GM15510 (cell line): ENCODE measurements around the gene TAOK3.

ENCODE experiments used
- POLR2A ChIP-seq: IDR thresholded peaks from 3 replicates; pipeline ENCODE4 v1.6.1; 2011; ENCODE audit warnings: borderline replicate concordance; ENCODE audit not compliant: insufficient read length; ENCODE audit errors: extremely low read depth

The TAOK3 gene

DNA sequence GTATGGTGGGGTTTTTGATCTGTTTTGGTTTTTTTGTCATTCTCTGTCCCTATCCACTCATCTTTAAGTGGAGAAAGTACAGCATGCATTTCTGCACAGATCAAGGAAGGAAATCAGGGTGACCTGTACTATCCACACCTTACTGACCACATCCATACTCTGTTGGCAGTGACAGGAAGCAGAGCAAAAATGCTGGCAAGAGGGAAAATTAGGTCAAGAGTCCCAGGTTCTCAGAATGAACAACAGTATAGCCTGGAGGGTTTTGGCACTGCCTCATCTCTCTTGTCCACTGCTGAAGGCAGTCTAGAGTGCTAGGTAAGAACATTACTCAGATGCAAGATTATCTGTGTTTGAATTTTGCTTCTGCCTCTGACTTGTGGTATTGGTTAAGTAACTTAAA, 70.7 kb downstream of the TAOK3 start:
- no peak for TF ChIP-seq POLR2A

DNA sequence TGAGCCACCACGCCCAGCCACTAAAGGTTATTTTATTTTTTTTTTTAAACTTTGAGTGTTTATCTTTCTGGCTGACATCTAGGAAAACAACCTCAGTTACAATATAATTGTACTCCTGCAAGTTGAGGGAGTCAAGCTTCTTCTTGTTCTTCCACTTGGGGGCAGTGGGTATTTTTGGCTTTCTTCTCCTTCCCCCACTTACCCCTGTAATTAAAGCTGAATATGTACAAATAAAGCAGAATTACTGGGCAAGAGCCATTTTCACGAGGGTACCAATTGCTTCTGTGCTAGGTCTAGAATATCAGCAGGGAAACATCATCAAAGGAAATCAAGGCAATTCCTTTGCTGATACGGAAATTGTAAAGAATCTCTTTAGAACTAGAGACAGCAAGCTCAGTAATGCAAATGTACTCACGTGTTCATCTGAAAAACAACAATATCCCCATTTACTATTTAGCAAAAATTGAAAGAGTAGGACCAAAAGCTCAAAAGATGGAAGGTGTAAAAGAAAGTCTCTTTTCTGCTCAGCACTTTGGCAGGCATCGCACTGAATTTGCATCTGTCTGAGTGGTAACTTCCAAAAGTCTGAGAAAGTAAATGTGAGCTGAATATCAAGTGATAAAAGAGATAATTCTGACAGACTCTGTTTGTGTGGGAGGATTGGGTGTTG, 72.8 kb downstream of the TAOK3 start:
- no peak for TF ChIP-seq POLR2A

DNA sequence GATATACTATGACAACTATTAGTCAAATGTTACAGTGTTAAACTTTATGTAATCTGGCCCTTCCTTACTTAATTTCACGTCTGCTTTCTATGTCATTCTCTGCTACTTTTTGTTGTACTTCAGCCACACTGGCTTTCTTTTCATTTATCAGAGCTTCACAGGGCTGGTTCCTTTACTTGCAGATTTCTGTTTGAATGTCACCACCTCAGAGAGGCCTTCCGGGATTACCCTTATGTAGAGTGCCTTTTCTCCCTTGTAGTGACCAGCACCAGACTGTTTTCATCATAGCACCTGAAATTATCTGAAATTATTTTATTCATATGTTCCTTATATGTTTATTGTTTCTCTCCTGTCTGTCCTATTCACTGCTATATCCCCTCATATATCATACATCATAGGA, 75.4 kb downstream of the TAOK3 start:
- TF ChIP-seq POLR2A: no peak

DNA sequence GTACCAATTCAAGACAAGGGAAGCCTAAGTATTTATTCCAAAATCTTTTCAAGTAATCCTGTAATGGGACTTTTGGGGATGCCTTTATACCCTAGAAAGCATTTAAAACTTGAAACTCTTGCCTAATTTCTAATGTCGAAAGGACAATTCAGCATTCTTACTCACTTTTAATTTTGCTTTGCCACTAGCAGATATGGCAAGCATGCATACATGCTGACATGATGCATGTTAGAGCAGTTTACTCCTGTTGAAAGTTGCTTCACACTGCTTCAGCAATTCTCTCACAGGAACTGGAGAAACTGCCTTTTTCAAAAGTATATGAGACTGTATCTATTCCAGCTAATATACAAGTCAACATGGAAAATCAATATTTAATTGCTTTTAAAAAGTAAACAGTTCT, 79.9 kb downstream of the TAOK3 start:
- no peak for TF ChIP-seq POLR2A

DNA sequence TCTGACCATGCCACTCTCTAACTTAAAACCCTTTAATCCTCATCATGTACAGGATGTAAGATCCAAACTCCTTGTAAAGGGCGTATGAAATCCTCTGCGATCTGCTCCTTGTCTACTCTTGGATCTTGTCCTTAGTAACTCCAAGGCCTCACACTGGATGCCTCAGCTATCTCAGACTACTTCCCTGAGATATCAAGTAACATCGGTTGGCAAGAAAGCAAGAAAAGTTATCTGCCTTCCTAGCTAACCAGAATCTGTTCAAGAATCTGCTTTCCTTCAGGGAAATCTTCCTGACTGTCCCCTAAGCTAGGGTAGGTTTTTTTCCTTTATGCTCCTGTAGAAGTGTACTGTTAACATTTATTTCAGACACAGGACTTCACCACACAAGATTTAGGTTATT, 82.6 kb downstream of the TAOK3 start:
- TF ChIP-seq POLR2A: no peak

DNA sequence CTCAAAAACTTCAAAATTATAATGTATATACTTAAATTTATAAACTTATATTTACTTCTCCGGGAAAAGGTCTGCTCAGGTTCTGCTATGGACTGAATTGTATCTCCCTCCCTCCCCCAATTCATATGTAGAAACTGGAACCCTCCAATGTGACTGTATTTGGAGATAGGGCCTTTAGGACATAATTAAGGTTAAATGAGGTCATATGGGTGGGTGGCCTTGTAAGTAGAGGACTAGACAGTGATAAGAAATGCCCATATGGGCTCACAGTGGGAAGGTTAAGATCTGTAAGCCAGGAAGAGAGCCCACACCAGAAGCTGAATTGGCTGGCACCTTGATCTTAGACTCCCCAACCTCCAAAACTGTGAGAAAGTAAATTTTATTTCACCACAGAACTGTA, 84.5 kb downstream of the TAOK3 start:
- TF ChIP-seq POLR2A: no peak

DNA sequence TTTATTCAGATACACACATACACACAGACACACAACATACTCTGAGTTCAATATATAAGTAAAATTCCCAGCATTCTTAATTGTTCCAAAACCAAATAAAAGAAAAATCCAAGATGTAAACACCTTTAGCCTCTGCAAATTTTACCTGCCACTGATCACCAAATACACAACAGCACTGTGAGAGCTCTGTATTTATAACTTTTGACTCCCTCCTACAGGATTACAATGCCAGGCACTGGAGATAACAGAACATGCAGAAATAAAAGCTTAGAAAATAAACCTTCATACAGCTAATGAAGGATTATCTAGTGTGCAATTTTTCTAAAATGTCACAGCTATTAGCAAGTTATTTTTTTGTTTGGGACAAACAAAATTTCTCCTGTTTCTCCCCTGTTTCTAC, 85.0 kb downstream of the TAOK3 start:
- TF ChIP-seq POLR2A: no peak

DNA sequence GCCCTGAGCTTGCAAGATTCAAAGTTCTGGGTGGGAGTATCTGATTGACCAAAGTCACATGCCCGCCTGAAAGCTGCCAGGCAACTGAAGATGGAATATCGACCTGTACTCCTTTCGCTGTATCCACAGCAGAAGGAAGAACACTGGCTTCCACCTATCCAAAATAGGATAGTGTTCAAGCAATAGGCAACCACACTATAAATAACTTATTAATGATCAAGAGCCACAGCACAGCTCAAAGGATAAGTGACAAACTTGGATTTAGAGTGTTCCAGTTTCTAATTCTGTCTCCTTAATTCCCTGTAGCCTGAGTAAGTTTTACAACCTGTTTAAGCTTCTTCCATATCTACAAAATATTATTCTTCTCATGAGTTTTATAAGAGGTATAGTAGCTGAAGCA, 89.9 kb downstream of the TAOK3 start:
- TF ChIP-seq POLR2A: no peak

DNA sequence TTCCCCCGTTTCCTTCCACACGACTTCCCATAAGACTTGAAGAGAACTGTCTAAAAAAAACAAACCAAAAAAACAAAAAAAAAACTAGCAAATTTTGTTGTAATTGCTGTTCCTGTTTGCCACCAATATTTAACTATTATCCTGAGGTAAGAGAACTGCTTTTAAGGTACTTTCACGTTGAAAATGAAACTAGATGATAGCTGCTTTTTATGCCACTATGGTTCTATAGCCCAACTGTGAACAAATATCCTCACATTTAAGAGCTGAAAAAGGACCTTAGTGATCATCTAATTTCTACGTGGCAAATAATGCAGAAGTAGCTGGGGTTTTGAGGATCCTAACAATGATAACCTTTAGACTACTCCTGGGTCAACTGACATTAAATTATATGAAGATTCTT, 98.6 kb downstream of the TAOK3 start:
- no peak for TF ChIP-seq POLR2A

DNA sequence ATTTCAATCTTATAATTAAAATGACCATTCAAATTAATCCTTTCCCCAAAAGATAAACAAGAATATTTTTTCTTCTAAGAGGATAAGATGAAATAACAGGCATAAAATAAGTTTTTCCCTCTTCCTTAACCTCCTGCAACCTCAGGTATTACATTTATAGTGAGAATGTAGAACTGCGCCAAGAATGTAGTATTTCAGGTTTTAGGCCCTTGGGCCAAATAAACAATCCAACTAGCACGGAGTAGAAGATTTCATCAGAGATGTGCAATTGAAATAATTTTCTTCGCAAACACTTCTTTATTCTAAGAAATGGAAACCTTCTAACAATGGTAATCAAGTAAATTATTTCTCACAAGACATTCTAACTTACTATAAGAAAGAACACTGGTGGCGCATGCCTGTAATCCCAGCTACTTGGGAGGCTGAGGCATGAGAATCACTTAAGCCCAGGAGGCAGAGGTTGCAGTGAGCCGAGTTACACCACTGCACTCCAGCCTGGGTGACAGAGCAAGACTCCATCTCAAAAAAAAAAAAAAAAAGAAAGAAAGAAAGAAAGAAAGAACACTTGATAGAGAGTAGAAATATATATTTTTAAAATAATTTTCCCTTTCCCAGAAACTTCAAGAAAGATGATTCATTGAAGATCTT, 100.8 kb downstream of the TAOK3 start:
- no peak for TF ChIP-seq POLR2A

DNA sequence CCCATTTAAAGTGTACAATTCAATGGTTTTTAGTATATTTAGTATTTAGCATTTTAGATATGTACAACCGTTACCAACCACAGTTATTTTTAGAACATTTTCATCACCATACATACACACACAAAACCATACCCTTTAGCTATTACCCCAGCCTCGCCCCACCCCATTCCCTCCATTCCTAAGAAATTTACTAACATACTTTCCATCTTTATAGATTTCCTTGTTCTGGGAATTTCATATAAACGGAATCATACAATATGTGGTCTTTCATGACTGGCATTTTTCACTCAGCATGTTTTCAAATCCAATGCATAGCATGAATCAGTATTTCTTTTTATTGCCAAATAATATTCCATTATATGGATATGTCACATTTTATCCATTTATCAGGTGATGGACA, 101.5 kb downstream of the TAOK3 start:
- TF ChIP-seq POLR2A: no peak

DNA sequence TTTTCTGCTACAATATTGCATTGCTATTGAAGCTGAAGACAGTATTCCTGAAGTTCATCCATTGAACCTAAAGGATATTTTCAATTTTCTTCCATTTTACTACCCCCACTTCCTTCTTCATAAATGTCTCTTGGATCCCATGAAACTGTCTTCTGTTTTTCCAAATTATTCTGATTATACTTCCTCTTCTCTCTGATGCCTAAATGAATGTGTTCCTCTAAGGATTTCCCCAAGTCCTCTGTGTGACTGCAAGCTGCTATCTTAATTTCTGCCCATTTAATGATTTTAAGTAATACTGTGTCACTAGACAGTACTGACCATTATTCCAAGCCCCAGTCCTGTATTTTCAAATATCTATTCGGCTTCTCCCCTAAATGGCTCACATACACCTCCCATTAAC, 102.9 kb downstream of the TAOK3 start:
- no peak for TF ChIP-seq POLR2A

DNA sequence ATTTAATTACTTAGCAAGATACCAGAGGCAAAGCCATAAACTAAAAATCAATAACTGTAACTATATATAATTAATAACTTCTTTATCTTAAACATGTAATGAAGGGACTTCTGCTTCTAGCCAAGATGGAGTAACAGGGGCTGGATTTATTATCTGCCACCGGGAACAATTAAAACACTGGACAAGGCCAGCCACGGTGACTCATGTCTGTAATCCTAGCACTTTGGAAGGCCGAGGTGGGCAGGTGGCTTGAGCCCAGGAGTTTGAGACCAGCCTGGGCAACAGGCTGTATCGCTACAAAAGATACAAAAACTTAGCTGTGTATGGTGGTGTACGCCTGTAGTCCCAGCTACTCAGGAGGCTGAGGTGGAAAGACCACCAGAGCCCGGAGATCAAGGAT, 113.6 kb downstream of the TAOK3 start:
- TF ChIP-seq POLR2A: no peak

DNA sequence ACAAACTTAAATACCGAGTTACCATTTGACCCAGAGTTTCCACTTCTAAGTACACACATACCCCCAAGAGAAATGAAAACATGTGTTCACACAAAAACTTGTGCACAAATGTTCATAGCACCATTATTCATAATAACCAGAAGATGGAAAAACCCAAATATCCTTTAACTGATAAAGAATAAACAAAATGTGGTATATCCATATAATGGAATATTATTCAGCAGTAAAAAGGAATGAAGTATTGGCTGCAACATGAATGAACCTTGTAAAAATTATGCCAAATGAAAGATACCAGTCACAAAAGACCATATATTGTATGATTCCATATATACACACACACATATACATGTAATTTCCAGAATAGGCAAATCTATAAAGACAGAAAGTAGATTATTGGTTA, 116.4 kb downstream of the TAOK3 start:
- TF ChIP-seq POLR2A: no peak

DNA sequence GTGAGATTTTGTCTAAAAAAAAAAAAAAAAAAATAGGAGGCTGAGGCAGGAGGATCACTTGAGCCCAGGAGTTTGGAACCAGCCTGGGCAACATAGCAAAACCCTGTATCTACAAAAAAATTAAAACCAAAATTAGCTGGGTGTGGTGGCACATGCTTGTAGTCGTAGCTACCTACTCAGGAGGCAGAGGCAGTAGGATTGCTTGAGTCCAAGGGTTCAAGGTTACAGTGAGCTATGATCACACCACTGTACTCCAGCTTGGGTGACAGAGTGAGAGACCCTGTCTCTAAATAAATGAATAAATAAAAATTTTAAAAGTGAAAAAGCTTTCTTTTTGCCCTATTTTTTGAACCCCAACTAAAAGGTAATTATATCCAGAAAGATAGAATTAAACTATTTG, 123.2 kb downstream of the TAOK3 start:
- TF ChIP-seq POLR2A: no peak

DNA sequence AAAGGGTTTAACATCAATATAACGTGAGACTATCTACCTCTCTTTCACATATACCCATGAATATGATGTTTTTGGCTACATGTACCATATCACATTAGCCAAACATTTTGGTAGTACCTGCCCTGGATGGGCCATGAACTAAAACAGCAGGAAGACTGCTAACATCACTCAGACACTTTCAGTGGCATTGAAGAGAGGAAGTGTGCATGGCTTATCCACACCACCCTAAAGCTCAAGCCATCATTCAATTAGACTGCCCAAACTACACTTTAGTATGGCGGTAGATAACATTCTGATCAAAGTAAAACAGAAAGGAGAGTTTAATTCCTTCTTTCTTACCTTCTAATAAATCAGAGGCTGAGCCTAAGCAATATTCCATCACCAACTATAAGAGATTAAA, 133.8 kb downstream of the TAOK3 start:
- no peak for TF ChIP-seq POLR2A
